Lung (tissue), 12 donors: ENCODE measurements around the gene AFF1. TPM values are rescaled to one million over a fixed set of nuclear protein-coding genes. Genes with fewer than 3 reads are reported as not detected.

Source experiments
- ATAC-seq: fragments of 200-7000 bp; cut with Tn5 transposase; one replicate; pipeline ENCODE4 v1.9.1; 2020; ENCODE audit warnings: moderate number of reproducible peaks; ENCODE audit not compliant: insufficient read depth, low FRiP score
- DNase-seq, 3 donors: peaks; one replicate each; pipeline ENCODE4 v3.0.0-alpha.2; 2013 to 2017
- H3K27ac ChIP-seq, 2 donors: one replicate each; pipeline ENCODE4 v1.5.1; 2013; ENCODE audit warnings: mild to moderate bottlenecking in 2 of 2, moderate library complexity in 2 of 2, control low read depth in 1 of 2, inconsistent platforms in 1 of 2, low read depth in 1 of 2, low read length in 1 of 2
- H3K27me3 ChIP-seq, 3 donors: one replicate each; pipeline ENCODE4 v1.5.1; 2013; ENCODE audit warnings: low read length in 2 of 3; ENCODE audit not compliant: control insufficient read depth in 3 of 3, insufficient read depth in 3 of 3
- H3K36me3 ChIP-seq, 4 donors: one replicate each; pipeline ENCODE4 v1.5.1; 2013; ENCODE audit warnings: low read length in 4 of 4, mild to moderate bottlenecking in 1 of 4, moderate library complexity in 1 of 4; ENCODE audit not compliant: control insufficient read depth in 4 of 4, insufficient read depth in 4 of 4
- H3K4me1 ChIP-seq, 5 donors: one replicate each; pipeline ENCODE4 v1.5.1; 2013; ENCODE audit warnings: low read length in 5 of 5, mild to moderate bottlenecking in 2 of 5, moderate library complexity in 1 of 5; ENCODE audit not compliant: control insufficient read depth in 5 of 5, insufficient read depth in 5 of 5
- H3K4me3 ChIP-seq: one replicate; pipeline ENCODE4 v1.5.1; 2013; ENCODE audit warnings: mild to moderate bottlenecking, control low read depth, moderate library complexity
- H3K9ac ChIP-seq, 2 donors: one replicate each; pipeline ENCODE4 v1.5.1; 2013; ENCODE audit warnings: low read length in 2 of 2, control low read depth in 1 of 2; ENCODE audit not compliant: insufficient read depth in 1 of 2
- H3K9me3 ChIP-seq, 4 donors: one replicate each; pipeline ENCODE4 v1.5.1; 2013; ENCODE audit warnings: low read length in 3 of 4, mild to moderate bottlenecking in 1 of 4, moderate library complexity in 1 of 4; ENCODE audit not compliant: control insufficient read depth in 4 of 4, insufficient read depth in 3 of 4
- CTCF ChIP-seq: IDR thresholded peaks from 2 replicates; pipeline ENCODE4 v1.5.1; 2012; ENCODE audit warnings: mild to moderate bottlenecking; ENCODE audit errors: control extremely low read depth, extremely low read depth
- WGBS, 2 donors: extraction: QIAGEN DNeasy Blood & Tissue Kit; methylation state at CpG; one replicate each; pipeline ENCODE4 v1.1.7; 2013; 5-methylcytosine and 5-hydroxymethylcytosine counted together
- polyA plus RNA-seq, 2 donors: library from polyadenylated mRNA; stranded (reverse); fragments of 200-250 nt; gene quantifications; one replicate each; pipeline ENCODE4 v1.2.1, GENCODE V29; 2013
- total RNA-seq, 2 donors: library from RNA; depleted of rRNA in 1 of 2; stranded (reverse); fragments of >200 nt in 1 of 2; gene quantifications; one replicate each; pipeline ENCODE4 v1.2.1, GENCODE V29; 2014 to 2021
- donor health status: control.
- donor health status: control.
- donor health status: Bipolar disorder and iron deficiency.
- donor health status: healthy.
- donor health status: DM: yes; HTN: yes; CAD: no.

The AFF1 gene
- total and polyA plus RNA-seq, 4 donors = 9.5 to 79.0 (median 35.8) TPM

GRCh38 chr4:87166296-87166854, 231.6 kb downstream of the AFF1 start:
- WGBS, 2 donors = 93 to 96% methylated on average over 3 of the region's 3 CpGs

GRCh38 chr4:87171944-87172343, 237.1 kb downstream of the AFF1 start:
- H3K36me3 ChIP-seq = peaks cover 4 to 12% (median 6%) of the 10 kb centered on the region in 4 donors
- DNase-seq = no peak

More at GRCh38 chr4:87166296-87166854, 231.6 kb downstream of the AFF1 start:
- no peak overlapping the region for H3K4me3 ChIP-seq
- no peak overlapping the region for H3K27ac ChIP-seq
- DNase-seq (no peak), ATAC-seq (no peak)
- H3K9me3 ChIP-seq = no peaks in the 10 kb centered on the region
- TF ChIP-seq CTCF = no peak
- no peaks in the 10 kb centered on the region for H3K4me1 ChIP-seq
- no peak overlapping the region for H3K9ac ChIP-seq
- H3K36me3 ChIP-seq = peaks cover 7 to 13% (median 12%) of the 10 kb centered on the region in 4 donors
- no peaks in the 10 kb centered on the region for H3K27me3 ChIP-seq

GRCh38 chr4:87174672-87175071, 239.9 kb downstream of the AFF1 start:
- Histone ChIP-seq H3K36me3 (peaks cover 0 to 10% (median 4%) of the 10 kb centered on the region in 4 donors), H3K4me3 (no peak overlapping the region), H3K9ac (no peak overlapping the region), H3K9me3 (no peaks in the 10 kb centered on the region), H3K27ac (no peak overlapping the region), H3K4me1 (no peaks in the 10 kb centered on the region), H3K27me3 (no peaks in the 10 kb centered on the region)
- DNase-seq (no peak), ATAC-seq (no peak)
- no peak for TF ChIP-seq CTCF
- 92 to 93% methylated on average over 2 of the region's 2 CpGs for WGBS, 2 donors

More at GRCh38 chr4:87171944-87172343, 237.1 kb downstream of the AFF1 start:
- Histone ChIP-seq H3K9ac (no peak overlapping the region), H3K4me1 (no peaks in the 10 kb centered on the region), H3K27me3 (no peaks in the 10 kb centered on the region), H3K9me3 (no peaks in the 10 kb centered on the region), H3K27ac (no peak overlapping the region), H3K4me3 (no peak overlapping the region)
- ATAC-seq = no peak
- WGBS, 2 donors = 96 to 97% methylated on average over 2 of the region's 2 CpGs
- TF ChIP-seq CTCF = no peak

GRCh38 chr4:87179751-87180150, 244.9 kb downstream of the AFF1 start:
- no peak for TF ChIP-seq CTCF
- Histone ChIP-seq H3K9ac (no peak overlapping the region), H3K36me3 (peaks cover 0 to 2% (median under 1%) of the 10 kb centered on the region in 4 donors), H3K4me3 (no peak overlapping the region), H3K9me3 (no peaks in the 10 kb centered on the region), H3K27me3 (no peaks in the 10 kb centered on the region), H3K27ac (no peak overlapping the region), H3K4me1 (no peaks in the 10 kb centered on the region)
- ATAC-seq (no peak), DNase-seq (no peak)
- WGBS, 2 donors = 53 to 83% methylated on average over 1 of the region's 1 CpG
